ENCODE results near the gene MOCOS. TPM values are rescaled to one million over a fixed set of nuclear protein-coding genes. Genes with fewer than 3 reads are reported as not detected.
"Not testable (repeated sequence)": the region's sequence is repeated elsewhere in the genome, so short reads cannot be mapped to it uniquely, and the experiment has no call there.

MOCOS gene
- total RNA-seq: 7.5 TPM

GRCh38 chr18:36187193-36187825, at the start of gene MOCOS:
Gene MOCOS, plus strand, starts transcription at chr18:36187497. Its CDS starts 43 bp downstream, at chr18:36187540.
- peak; percentile 84 for DNase-seq (ENCODE audit: low spot score)

DNA sequence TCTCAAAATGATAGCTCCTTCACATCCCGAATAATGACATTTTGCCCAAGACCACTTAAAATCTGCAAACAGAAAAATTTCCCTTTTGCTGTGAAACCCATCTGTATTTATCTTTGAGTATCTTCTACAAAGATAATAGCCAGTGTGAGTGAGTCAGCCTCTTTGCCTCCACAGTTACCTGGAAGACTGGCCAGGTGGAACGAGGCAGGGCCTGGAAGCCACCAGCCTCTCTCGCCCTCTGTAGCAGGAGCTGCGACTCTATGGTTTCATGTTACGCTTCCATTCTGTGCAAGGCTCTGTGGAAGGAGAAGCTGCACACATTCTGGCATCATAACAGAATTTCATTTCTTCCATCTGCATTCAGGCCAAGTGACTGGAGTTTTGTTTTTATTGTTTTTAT, 48.1 kb upstream of the MOCOS start:
- no peak for DNase-seq (ENCODE audit: low spot score)

DNA sequence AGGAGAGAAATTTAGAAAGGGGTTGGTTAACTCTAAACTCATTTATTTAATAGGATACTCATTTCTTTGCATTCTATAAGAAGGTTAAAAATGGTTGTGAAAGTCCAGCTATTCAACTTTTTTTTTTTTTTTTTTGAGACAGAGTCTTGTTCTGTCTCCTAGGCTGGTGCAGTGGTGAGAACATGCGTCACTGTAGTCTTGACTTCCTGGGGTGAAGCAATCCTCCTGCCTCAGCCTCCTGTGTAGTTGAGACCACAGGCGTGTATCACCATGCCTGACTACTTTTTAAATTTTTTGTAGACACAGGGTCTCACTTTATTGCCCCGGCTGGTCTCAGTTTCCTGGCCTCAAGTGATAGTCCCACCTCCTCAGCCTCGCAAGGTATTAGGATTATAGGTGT, 45.7 kb upstream of the MOCOS start:
- DNase-seq (ENCODE audit: low spot score): no peak

GRCh38 chr18:36142751-36143150, 44.5 kb upstream of the MOCOS start:
- no peak for DNase-seq (ENCODE audit: low spot score)

DNA sequence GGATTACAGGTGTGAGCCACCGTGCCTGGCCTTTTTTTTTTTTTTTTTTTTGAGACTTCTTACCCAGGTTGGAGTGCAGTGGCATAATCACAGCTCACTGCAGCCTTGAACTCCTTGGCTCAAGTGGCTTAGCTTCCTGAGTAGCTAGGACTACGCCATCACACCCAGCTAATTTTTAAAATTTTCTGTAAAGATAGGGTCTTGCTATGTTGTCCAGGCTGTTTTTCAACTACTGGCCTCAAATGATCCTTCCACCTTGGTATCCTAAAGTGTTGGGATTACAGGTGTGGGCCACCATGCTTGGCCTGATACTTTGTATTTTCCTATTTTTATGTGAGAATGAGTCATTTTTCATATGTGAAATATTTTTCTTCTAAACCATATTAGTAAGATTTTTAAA, 43.9 kb upstream of the MOCOS start:
- no peak for DNase-seq (ENCODE audit: low spot score)

GRCh38 chr18:36149514-36150289, 37.6 kb upstream of the MOCOS start:
- no peak for DNase-seq (ENCODE audit: low spot score)

- DNase-seq (ENCODE audit: low spot score): no peak
Observed at GRCh38 chr18:36152781-36153180, 34.5 kb upstream of the MOCOS start.

DNA sequence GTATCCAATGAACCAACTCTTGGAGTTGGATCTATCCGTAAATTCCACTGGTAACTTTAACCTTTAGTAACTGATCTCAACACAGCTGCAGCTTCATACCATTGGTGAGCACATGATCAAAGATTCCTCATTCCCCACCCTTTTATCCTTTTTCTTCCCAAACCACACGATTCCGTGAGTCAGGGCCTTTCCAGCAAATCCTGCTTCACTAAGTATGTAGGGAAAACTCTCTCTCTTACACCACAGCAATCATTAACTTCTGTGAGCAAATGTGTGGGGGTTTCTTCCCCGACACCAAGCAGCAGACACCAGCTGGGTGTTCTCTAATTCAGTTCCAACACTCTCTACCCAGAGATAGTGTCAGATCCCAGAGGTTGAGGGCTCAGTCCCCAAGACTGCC, 34.1 kb upstream of the MOCOS start:
- DNase-seq (ENCODE audit: low spot score): no peak

DNA sequence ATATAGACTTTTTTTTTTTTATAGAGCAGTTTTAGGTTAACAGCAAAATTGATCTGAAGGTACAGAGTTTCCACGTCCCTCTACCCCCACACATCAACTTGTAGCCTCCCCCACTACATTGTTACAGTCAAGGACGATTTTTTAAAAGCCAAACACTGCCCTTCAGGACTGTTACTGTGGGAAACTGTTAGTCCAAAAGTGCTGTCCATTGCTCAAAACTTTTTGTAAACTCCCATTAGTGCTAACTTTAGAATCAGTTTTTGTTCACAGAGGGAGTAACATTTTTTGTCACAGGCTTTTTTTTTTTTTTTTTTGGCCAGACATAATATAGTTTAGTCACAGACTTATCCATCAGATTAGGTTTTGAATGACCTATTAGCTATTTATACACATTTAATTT, 33.5 kb upstream of the MOCOS start:
- DNase-seq (ENCODE audit: low spot score): no peak

DNA sequence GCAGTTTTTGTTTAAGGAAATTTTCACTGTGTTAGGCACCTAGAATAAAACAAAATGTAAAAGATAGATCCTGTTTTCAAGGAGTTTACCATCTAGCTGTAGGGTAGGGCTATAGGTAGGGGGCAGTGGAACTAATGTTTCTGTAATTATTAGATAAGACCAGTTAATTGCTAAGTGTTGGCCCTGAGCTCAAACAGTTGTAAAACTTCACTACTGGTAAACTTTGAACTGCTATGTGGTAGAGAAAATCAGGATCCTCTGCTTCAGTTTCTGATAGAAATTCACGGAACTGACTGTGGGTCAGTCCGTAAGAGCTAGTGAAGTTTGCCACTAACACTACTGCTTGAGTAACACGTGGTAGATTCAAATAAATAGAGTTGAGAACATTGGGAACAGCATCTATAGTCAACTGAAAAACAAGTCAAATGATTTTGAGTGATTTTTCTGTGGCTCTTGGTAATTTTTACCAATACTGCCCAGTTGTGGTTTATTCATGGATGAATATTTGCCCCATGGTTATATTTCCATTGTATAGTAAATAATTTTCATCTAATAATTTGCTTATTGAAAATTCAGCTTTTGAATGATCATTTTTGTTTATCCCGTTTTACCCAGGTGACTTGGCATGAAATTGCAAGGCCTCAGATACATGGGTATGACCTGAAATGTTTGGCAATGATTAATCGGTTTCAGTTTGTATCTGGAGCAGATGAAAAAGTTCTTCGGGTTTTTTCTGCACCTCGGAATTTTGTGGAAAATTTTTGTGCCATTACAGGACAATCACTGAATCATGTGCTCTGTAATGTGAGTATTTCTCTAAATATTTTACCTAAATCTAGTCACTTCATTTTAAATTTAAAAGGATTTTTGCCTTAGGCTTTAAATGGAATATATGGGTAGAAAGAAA, 31.2 kb upstream of the MOCOS start:
- DNase-seq (ENCODE audit: low spot score): no peak

- DNase-seq (ENCODE audit: low spot score): no peak
Observed at GRCh38 chr18:36157441-36157840, 29.9 kb upstream of the MOCOS start.

GRCh38 chr18:36158266-36158867, 28.9 kb upstream of the MOCOS start:
- no peak for DNase-seq (ENCODE audit: low spot score)

DNA sequence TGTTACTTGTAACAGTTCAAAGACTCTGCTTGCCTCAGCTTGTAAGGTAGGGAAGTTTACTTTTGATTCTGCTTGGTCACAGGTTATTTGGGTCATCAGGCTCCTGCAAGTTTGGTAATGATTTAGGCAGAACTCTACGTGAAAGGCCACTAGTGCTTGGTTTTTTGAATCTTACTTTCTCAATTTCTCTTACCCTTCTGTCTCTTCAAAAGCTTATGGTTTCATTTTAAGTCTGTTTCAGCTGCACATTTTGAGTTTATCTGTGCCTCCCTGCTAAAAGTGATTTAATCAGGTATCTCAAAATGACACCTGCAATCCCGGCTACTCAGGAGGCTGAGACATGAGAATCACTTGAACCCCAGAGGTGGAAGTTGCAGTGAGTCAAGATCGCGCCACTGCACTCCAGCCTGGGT, 26.3 kb upstream of the MOCOS start:
- no peak for DNase-seq (ENCODE audit: low spot score)

- no peak for DNase-seq (ENCODE audit: low spot score)
Observed at GRCh38 chr18:36162981-36163380, 24.3 kb upstream of the MOCOS start.

- no peak for DNase-seq (ENCODE audit: low spot score)
Observed at GRCh38 chr18:36167692-36168218, 19.5 kb upstream of the MOCOS start.

DNA sequence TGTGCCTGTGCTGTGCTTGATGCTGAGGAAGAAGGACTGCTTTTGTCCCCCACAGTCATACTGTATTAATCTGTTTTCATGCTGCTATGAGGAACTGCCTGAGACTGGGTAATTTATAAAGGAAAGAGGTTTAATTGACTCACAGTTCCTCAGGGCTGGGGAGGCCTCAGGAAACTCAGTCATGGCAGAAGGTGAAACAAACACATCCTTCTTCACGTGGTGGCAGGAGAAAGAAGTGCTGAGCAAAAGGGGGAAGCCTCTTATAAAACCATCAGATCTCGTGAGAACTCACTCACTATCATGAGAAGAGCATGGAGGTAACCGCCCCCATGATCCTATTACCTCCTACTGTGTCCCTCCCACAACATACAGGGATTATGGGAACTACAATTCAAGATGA, 19.0 kb upstream of the MOCOS start:
- not testable (repeated sequence) for DNase-seq (ENCODE audit: low spot score)

DNA sequence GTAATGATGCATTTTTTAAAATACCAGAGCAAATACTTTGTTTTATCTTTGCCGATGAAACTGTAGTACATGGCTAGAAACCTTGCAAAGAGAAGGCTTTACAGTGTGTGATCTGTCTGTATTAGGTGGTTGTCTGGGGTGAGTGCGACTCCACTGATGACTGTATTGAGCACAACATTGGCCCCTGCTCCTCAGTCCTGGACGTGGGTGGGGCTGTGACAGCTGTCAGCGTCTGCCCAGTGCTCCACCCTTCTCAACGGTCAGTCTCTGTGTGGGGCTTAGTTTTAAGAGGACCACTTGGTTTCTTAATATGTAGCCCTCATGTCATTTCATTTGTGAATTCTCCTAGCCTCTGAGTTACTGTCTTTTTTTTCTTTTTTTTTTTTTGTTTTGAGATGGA, 17.4 kb upstream of the MOCOS start:
- DNase-seq (ENCODE audit: low spot score): no peak

DNA sequence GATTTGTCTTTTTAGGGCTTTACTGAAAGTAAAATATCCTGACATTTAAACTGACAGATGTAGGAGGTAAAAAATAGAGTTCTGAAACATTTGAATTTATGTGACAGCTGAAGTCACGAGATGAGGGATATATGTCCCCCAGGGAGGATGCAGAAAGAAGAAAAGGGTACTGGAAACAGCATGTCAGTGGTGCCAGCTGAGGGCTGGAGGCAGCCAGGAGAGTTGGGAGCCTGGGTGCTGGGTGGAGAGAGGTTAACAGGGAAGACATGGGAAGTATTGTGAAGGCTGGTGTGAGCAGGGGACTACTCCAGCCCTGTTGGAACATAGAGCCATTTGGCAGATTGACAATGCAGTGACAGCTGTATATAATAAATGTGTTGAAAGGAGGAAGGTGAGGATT, 11.8 kb upstream of the MOCOS start:
- no peak for DNase-seq (ENCODE audit: low spot score)

- peak; percentile 74 for DNase-seq (ENCODE audit: low spot score)
Observed at GRCh38 chr18:36176177-36176584, 11.1 kb upstream of the MOCOS start.

DNA sequence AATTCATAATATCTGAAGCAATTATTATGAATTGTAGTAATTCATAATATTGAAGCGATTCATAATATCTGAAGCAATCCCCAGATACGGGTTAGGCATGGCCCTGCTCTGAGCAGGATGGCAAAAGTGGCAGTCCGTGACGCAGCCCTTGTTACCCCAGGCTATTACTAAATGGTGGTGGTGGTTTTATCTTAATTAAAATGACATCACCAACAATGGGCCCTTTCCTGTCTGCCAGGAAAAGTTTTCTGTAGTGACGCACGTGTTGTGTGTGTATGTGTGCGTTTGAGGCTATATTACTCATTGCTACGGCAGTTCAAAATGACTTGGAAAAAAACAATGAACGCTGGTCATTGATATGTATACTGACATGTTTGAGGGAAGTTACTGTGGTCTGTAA, 10.6 kb upstream of the MOCOS start:
- DNase-seq (ENCODE audit: low spot score): no peak

GRCh38 chr18:36177913-36178312, 9.4 kb upstream of the MOCOS start:
- no peak for DNase-seq (ENCODE audit: low spot score)
